GM10266 (cell line): Measurements from ENCODE around the gene STK39.
A peak's percentile ranks its signal among the peaks of the same experiment; 100 is the strongest.
"Not testable (repeated sequence)": the region's sequence is repeated elsewhere in the genome, so short reads cannot be mapped to it uniquely, and the experiment has no call there.

Source experiments
- DNase-seq: peaks from one replicate; pipeline ENCODE4 v3.0.0; 2012; ENCODE audit errors: extremely low spot score
- TF ChIP-seq, protein P1 (sequence below): IDR thresholded peaks from 2 replicates; pipeline ENCODE4 v1.5.1; 2012; ENCODE audit warnings: mild to moderate bottlenecking, low read depth; ENCODE audit not compliant: control insufficient read depth, insufficient read depth; ENCODE audit errors: missing control alignments

Gene STK39

DNA sequence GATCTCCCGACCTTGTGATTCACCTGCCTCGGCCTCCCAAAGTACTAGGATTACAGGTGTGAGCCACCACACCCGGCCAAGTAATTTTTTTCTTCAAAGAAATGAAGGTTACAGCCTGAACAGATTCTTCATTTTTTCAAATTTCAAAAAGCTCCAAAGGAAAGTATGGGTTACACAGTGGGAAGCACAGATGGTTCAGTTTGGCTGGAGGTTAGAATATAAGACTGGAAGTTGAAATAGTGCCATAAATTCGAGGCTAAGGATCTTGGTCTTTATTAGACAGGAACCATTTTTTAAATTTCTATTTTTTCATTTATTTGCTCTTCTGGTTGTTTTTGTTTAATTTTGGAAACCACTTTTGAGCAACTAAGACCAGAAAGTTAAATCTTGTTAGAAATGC lies 120.0 kb downstream of the STK39 start:
- DNase-seq: no peak
- TF ChIP-seq, protein P1, sequence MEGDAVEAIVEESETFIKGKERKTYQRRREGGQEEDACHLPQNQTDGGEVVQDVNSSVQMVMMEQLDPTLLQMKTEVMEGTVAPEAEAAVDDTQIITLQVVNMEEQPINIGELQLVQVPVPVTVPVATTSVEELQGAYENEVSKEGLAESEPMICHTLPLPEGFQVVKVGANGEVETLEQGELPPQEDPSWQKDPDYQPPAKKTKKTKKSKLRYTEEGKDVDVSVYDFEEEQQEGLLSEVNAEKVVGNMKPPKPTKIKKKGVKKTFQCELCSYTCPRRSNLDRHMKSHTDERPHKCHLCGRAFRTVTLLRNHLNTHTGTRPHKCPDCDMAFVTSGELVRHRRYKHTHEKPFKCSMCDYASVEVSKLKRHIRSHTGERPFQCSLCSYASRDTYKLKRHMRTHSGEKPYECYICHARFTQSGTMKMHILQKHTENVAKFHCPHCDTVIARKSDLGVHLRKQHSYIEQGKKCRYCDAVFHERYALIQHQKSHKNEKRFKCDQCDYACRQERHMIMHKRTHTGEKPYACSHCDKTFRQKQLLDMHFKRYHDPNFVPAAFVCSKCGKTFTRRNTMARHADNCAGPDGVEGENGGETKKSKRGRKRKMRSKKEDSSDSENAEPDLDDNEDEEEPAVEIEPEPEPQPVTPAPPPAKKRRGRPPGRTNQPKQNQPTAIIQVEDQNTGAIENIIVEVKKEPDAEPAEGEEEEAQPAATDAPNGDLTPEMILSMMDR: no peak

DNA sequence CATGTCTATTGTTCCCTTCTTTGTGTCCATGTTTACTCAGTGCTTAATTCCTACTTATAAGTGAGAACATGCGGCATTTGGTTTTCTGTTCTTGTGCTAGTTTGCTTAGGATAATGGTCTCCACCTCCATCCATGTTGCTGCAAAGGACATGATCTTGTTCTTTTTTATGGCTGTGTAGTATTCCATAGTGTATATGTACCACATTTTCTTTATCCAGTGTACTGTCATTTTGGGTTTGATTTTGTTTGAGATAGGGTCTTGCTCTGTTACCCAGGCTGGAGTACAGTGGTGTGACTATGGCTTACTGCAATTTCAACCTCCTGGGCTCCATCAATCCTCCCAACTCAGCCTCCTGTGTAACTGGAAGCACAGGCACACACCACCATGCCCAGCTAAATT lies 125.2 kb downstream of the STK39 start:
- DNase-seq: not testable (repeated sequence)

DNA sequence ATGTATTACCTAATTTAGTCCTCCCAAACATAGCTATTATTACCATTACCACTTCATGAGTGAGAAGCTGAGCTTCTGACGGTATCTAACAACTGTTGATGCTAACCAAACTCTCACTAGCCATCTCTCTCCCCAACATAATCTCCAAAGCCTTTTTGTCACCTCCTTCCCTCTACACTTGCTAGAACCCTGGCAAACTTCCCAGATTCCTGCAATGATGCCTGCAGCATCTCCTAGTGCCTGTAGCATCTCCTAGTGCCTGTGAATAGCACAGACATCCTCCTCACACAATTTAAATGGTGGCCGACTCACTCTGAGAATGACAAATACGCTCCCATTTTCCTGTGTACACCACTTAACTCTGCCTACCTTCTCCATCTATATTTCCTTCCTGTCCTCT lies 126.7 kb downstream of the STK39 start:
- TF ChIP-seq, protein P1: no peak
- DNase-seq: no peak

DNA sequence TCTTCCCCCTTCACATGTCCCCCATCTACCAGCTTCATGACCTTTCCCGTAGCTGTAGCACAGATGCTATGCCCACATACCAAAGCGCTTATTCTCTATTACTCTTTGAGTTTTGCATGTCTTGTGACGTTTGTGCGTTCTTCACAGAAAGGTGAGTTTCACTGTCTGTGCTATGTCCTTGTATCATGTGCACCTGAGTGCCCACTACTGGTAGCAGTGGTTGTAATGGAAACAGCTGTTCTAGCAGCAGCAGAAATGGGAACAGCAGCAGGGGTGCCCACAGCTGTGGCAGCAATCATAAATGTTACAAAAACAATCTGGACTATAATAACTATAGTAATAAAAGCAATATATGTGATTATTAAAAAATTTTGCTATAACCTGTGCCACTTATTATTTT lies 127.1 kb downstream of the STK39 start:
- TF ChIP-seq, protein P1: no peak
- no peak for DNase-seq

DNA sequence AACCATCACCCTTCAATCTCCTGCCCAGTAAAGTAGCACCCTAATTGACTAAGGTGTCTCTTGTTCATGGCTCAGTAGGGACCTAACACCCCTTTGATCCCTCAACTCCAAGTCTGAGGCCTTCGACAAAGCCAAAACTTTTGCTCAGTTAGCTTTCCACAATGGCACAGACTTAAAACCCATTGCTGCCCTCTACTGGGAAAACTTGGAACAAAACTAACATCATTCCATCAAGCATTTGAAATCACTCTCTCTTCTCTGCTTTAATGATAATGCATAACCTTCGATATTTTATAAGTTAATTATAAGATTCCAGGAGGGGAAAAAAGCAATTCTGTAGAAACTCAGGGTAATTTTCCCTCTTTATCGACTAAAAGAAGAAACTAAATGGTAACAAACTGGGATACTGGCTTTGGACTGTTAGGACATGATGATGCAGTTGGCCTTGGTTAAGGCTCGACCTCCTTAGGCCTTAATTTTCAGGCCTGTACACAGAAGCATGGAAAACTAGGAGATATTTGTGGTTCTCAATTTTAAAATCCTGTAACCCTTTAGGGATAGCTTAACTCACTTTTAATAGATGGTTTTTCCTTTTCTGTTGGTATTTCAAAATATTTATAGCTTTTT lies 127.8 kb downstream of the STK39 start:
- peak; percentile 12 for DNase-seq
- TF ChIP-seq, protein P1: peak; percentile 55

DNA sequence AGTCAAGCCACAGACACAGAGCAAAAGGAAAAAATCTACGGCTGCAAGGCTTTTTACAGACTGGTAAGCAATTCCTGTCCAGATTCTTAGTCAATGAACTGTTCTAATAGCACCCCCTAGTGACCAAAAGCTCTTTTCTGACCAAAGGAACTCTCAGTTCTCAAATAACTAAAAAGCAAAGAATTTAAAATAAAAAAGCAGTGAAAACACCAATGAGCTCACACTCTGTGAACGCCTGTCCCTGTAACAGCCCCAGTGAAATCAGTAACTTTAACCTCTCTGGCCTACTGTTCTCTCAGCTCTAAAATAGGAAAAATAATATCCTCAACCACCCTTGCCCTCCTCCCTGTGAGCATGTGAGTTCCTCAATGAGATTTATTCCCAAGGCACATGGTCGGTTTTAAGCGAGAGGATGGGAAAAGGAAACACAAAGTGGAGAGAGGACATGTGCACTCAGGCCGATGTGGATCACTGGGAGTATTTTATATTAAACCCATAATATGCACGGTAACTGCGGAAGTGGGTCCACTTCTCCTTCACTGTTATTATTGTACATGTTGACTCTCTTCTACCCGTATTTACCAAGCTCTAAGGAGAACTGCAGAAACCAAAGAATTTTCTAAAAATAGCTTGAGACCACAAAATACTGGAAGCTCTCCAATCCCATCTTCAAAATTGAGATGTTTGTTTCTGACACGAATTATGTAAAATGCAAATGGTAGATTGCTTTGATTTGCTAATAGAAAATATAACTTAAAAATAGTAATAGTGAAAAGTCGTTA lies 128.5 kb downstream of the STK39 start:
- peak; percentile 17 for DNase-seq
- TF ChIP-seq, protein P1: peak; percentile 59

DNA sequence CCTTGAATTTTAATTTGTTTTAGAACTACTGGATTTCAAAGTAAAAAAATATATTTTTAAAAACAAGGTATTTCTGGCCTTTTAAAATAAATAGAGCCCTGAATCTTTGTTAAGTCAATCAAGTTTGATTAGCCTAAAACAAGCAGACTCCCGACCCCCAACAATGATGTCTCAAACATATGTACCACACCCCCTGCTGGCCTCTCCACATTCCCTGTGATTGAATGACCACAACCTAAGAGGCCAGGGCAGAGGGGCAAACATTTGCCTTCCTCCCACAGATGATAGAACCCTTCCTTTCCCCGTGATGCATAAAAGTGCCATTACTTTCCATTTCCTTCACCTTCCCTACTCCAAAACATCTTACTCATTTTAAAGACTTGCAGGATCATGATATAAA lies 130.9 kb downstream of the STK39 start:
- no peak for DNase-seq
- TF ChIP-seq, protein P1: no peak
